ENCODE results near the gene TSHZ2.

Gene TSHZ2

GRCh38 chr20:52972190-52972937 lies at the start of gene TSHZ2:
Gene TSHZ2, plus strand, starts transcription at chr20:52972358. Its CDS starts 936 bp downstream, at chr20:52973294.
- ChIA-PET POLR2A (no interaction called here), CTCF (no interaction called here)
- no peak for TF ChIP-seq CTCF (IDR thresholded peaks at IDR 0.05; ENCODE audit: insufficient read depth, low read length, missing control alignments)
- no peak for DNase-seq (ENCODE audit: low read depth, low spot score)
- H3K4me3 ChIP-seq (ENCODE audit: low read depth, low read length) = peak within 1 kb of the TSS; percentile 43

GRCh38 chr20:52922436-52922835 lies 49.7 kb upstream of the TSHZ2 start:
- TF ChIP-seq CTCF (IDR thresholded peaks at IDR 0.05; ENCODE audit: insufficient read depth, low read length, missing control alignments) = no peak
- H3K4me3 ChIP-seq (ENCODE audit: low read depth, low read length) = no peak overlapping the region
- POLR2A ChIA-PET = no interaction called here
- DNase-seq (ENCODE audit: low read depth, low spot score) = no peak
- CTCF ChIA-PET = no interaction called here

- H3K4me3 ChIP-seq (ENCODE audit: low read depth, low read length) = no peak overlapping the region
- CTCF ChIA-PET = no interaction called here
- POLR2A ChIA-PET = no interaction called here
- DNase-seq (ENCODE audit: low read depth, low spot score) = peak; percentile 37
- TF ChIP-seq CTCF (IDR thresholded peaks at IDR 0.05; ENCODE audit: insufficient read depth, low read length, missing control alignments) = no peak
These were observed 48.8 kb upstream of the TSHZ2 start for GRCh38 chr20:52923123-52923937.

GRCh38 chr20:52924411-52925271 lies 47.5 kb upstream of the TSHZ2 start:
- no peak for DNase-seq (ENCODE audit: low read depth, low spot score)
- CTCF ChIA-PET = no interaction called here
- H3K4me3 ChIP-seq (ENCODE audit: low read depth, low read length) = no peak overlapping the region
- POLR2A ChIA-PET = no interaction called here
- TF ChIP-seq CTCF (IDR thresholded peaks at IDR 0.05; ENCODE audit: insufficient read depth, low read length, missing control alignments) = no peak

- TF ChIP-seq CTCF (IDR thresholded peaks at IDR 0.05; ENCODE audit: insufficient read depth, low read length, missing control alignments) = no peak
- DNase-seq (ENCODE audit: low read depth, low spot score) = no peak
- ChIA-PET CTCF (no interaction called here), POLR2A (no interaction called here)
- H3K4me3 ChIP-seq (ENCODE audit: low read depth, low read length) = no peak overlapping the region
These were observed 45.7 kb upstream of the TSHZ2 start for GRCh38 chr20:52926505-52926904.

GRCh38 chr20:52933867-52934266 lies 38.3 kb upstream of the TSHZ2 start:
- no peak for DNase-seq (ENCODE audit: low read depth, low spot score)
- no peak overlapping the region for H3K4me3 ChIP-seq (ENCODE audit: low read depth, low read length)
- CTCF ChIA-PET = no interaction called here
- POLR2A ChIA-PET = no interaction called here
- no peak for TF ChIP-seq CTCF (IDR thresholded peaks at IDR 0.05; ENCODE audit: insufficient read depth, low read length, missing control alignments)

All from AG04449 (cell line).